ENCODE data around the gene LPP. TPM values are rescaled to one million over a fixed set of nuclear protein-coding genes. Genes with fewer than 3 reads are reported as not detected.

The LPP gene
- total and polyA plus RNA-seq, 9 donors: 15.9 to 280 (median 134) TPM

GRCh38 chr3:188761439-188761838 is 607.5 kb downstream of the LPP start:
- Histone ChIP-seq H3K27ac (no peak overlapping the region), H3K36me3 (no peaks in the 10 kb centered on the region), H3K9me3 (no peaks in the 10 kb centered on the region), H3K4me1 (ENCODE audit: insufficient read depth) (peaks cover 4% of the 10 kb centered on the region), H3K4me3 (no peak overlapping the region), H3K27me3 (no peaks in the 10 kb centered on the region)
- no peak for DNase-seq
- WGBS, 3 donors: 74 to 90% (median 88%) methylated on average over 6 of the region's 6 CpGs
- TF ChIP-seq, protein P1, sequence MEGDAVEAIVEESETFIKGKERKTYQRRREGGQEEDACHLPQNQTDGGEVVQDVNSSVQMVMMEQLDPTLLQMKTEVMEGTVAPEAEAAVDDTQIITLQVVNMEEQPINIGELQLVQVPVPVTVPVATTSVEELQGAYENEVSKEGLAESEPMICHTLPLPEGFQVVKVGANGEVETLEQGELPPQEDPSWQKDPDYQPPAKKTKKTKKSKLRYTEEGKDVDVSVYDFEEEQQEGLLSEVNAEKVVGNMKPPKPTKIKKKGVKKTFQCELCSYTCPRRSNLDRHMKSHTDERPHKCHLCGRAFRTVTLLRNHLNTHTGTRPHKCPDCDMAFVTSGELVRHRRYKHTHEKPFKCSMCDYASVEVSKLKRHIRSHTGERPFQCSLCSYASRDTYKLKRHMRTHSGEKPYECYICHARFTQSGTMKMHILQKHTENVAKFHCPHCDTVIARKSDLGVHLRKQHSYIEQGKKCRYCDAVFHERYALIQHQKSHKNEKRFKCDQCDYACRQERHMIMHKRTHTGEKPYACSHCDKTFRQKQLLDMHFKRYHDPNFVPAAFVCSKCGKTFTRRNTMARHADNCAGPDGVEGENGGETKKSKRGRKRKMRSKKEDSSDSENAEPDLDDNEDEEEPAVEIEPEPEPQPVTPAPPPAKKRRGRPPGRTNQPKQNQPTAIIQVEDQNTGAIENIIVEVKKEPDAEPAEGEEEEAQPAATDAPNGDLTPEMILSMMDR (IDR thresholded peaks at IDR 0.05): no peak
- TF ChIP-seq EP300 (IDR thresholded peaks at IDR 0.05): no peak
- TF ChIP-seq POLR2A (IDR thresholded peaks at IDR 0.05): no peak
- intact Hi-C loops (cut with DNase I): no loop called here

DNA sequence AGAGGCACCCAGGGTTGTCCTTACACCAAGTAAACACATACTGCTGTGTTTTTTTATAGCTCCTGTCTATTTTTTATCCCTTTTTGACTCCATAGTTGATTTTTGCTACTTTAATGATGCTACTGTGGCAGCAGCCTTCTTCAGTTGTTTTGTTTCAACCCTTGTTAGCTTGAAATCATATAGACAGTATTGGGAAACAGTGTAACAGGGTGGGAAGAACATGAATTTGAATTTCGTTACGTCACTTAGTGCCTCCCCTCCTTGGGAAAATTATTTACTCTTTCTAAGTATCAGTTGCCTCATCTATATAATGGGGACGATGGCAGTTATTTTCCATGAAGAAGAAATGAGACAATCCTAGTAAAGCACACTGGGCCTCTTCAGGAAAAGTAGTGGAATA is 608.0 kb downstream of the LPP start:
- intact Hi-C loops (cut with DNase I): no loop called here
- no peak overlapping the region for H3K4me3 ChIP-seq
- no peak overlapping the region for H3K27ac ChIP-seq
- WGBS, 3 donors: 94 to 96% (median 94%) methylated on average over 3 of the region's 3 CpGs
- peaks cover 4% of the 10 kb centered on the region for H3K4me1 ChIP-seq (ENCODE audit: insufficient read depth)
- DNase-seq: no peak
- no peaks in the 10 kb centered on the region for H3K36me3 ChIP-seq
- no peak for TF ChIP-seq EP300 (IDR thresholded peaks at IDR 0.05)
- TF ChIP-seq, protein P1 (IDR thresholded peaks at IDR 0.05): no peak
- H3K27me3 ChIP-seq: no peaks in the 10 kb centered on the region
- no peaks in the 10 kb centered on the region for H3K9me3 ChIP-seq

GRCh38 chr3:188764609-188765008 is 610.7 kb downstream of the LPP start:
- Histone ChIP-seq H3K9me3 (no peaks in the 10 kb centered on the region), H3K27ac (no peak overlapping the region), H3K4me1 (ENCODE audit: insufficient read depth) (peaks cover 4% of the 10 kb centered on the region), H3K27me3 (no peaks in the 10 kb centered on the region), H3K36me3 (no peaks in the 10 kb centered on the region), H3K4me3 (no peak overlapping the region)
- 96 to 97% (median 97%) methylated on average over 1 of the region's 1 CpG for WGBS, 3 donors
- no peak for DNase-seq
- TF ChIP-seq, protein P1 (IDR thresholded peaks at IDR 0.05): no peak
- TF ChIP-seq POLR2A (IDR thresholded peaks at IDR 0.05) (no peak), EP300 (IDR thresholded peaks at IDR 0.05) (no peak)
- intact Hi-C loops (cut with DNase I): no loop called here

- Histone ChIP-seq H3K4me3 (no peak overlapping the region), H3K27ac (no peak overlapping the region), H3K9me3 (no peaks in the 10 kb centered on the region), H3K4me1 (ENCODE audit: insufficient read depth) (peaks cover 8% of the 10 kb centered on the region), H3K27me3 (no peaks in the 10 kb centered on the region), H3K36me3 (no peaks in the 10 kb centered on the region)
- intact Hi-C loops (cut with DNase I): no loop called here
- TF ChIP-seq EP300 (IDR thresholded peaks at IDR 0.05) (no peak), POLR2A (IDR thresholded peaks at IDR 0.05) (no peak)
- TF ChIP-seq, protein P1 (IDR thresholded peaks at IDR 0.05): no peak
- DNase-seq: no peak
- 39 to 46% (median 44%) methylated on average over 3 of the region's 3 CpGs for WGBS, 3 donors
Observed at GRCh38 chr3:188769831-188770230, 615.9 kb downstream of the LPP start.

All from ovary (tissue), 9 donors.